ENCODE data around the gene STX11.

The STX11 gene

DNA sequence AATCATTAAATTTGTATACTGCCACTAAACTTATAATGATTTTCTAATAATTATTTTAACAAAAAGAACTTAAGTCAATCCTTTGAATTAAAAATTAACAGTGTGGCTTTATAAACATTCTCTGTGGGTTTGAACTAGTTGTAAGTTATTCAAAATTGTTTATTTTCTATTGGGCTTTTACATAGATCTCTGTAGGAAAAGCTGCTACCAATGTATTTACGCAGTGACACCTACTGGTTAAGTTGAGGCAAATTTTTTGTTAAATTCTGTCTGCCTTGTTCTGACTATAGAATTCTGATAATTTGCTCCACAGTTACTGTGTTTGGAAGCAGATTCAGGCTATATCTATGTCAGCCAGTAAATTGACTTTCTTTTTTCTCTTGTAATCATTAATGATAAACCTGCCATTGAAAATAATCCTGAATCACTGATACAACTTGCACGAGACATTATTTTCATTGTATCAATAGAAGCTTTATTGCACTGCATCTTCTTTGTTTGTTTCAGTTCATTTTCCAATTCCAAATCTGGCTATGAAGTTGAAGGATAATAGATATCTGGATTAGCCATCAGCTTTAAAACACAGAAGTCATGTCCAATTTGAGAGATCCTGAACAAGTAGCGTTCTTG is 68.9 kb downstream of the STX11 start:
- TF ChIP-seq, protein P1, sequence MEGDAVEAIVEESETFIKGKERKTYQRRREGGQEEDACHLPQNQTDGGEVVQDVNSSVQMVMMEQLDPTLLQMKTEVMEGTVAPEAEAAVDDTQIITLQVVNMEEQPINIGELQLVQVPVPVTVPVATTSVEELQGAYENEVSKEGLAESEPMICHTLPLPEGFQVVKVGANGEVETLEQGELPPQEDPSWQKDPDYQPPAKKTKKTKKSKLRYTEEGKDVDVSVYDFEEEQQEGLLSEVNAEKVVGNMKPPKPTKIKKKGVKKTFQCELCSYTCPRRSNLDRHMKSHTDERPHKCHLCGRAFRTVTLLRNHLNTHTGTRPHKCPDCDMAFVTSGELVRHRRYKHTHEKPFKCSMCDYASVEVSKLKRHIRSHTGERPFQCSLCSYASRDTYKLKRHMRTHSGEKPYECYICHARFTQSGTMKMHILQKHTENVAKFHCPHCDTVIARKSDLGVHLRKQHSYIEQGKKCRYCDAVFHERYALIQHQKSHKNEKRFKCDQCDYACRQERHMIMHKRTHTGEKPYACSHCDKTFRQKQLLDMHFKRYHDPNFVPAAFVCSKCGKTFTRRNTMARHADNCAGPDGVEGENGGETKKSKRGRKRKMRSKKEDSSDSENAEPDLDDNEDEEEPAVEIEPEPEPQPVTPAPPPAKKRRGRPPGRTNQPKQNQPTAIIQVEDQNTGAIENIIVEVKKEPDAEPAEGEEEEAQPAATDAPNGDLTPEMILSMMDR (IDR thresholded peaks at IDR 0.05; ENCODE audit: insufficient read depth, low read length, missing control alignments), result peak; percentile 42
- H3K4me3 ChIP-seq (ENCODE audit: low read depth, low read length), result no peak overlapping the region
- DNase-seq (ENCODE audit: low read depth, low spot score), result no peak
- POLR2A ChIA-PET, result no interaction called here
- CTCF ChIA-PET, result interaction anchor here (0.8 to 3.9 kb wide), 29 partner anchors 8 to 269 kb away, joined by 3 to 19 read pairs (median 5); no protein-coding TSS in a partner anchor

DNA sequence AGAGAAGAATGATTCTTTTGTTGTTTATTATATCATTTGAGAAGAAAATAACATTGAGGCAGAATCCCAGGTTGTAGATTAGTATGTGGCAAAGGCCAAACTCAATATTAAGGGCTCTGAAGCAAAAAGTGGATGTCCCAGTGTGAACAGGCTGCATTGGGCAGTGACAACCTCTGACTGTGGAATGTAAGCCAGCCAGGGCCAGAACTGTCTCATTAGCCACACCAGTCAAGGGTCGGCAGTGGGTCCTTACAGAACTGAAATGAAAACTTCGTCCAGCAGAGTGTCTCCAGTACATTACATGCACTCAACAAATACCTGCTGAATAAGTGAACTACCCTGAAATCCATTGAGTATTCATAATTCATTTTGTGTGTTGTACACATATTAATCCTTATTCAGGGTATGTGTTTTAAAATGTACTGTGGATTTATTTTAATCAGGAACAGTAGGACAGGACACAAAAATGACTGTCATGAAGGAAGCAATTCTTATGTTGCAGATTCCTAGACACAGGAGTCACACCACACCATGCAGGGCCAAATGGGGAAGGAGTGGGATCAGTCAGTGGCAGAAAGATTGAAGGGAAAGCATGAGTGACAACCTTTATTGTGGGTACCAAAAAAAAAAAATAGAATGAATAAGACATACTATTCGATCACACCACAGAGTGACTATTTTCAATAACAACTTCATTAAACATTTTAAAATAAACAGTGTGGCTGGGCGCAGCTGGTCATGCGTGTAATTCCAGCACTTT is 69.9 kb downstream of the STX11 start:
- DNase-seq (ENCODE audit: low read depth, low spot score), result no peak
- H3K4me3 ChIP-seq (ENCODE audit: low read depth, low read length), result no peak overlapping the region
- TF ChIP-seq, protein P1 (IDR thresholded peaks at IDR 0.05; ENCODE audit: insufficient read depth, low read length, missing control alignments), result no peak
- POLR2A ChIA-PET, result no interaction called here
- CTCF ChIA-PET, result interaction anchor here (0.9 to 3.9 kb wide), 10 partner anchors 10 to 262 kb away, joined by 3 to 19 read pairs (median 4); no protein-coding TSS in a partner anchor

DNA sequence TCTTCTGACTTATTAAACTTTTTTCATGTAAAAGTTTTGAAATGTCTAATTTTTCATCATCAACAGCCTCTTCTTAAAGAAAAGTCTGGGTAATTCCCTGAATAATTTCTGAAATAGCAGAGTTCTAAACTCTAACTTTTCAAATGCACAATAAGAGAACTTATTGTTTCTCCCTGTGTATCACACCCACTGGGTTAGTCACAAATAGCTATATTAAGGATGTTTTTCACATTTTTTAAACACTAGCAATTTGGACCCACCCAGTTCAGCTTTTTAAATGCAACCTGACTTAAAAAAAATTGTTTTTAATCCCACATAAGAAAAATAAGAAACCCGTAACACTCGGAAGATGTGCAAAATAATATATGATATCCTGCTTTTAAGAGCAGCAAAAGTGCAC is 73.4 kb downstream of the STX11 start:
- DNase-seq (ENCODE audit: low read depth, low spot score), result no peak
- POLR2A ChIA-PET, result no interaction called here
- TF ChIP-seq, protein P1 (IDR thresholded peaks at IDR 0.05; ENCODE audit: insufficient read depth, low read length, missing control alignments), result no peak
- CTCF ChIA-PET, result interaction anchor here (1.2 to 1.6 kb wide), 3 partner anchors 9 to 43 kb away, joined by 4 to 8 read pairs (median 6); no protein-coding TSS in a partner anchor
- H3K4me3 ChIP-seq (ENCODE audit: low read depth, low read length), result no peak overlapping the region

DNA sequence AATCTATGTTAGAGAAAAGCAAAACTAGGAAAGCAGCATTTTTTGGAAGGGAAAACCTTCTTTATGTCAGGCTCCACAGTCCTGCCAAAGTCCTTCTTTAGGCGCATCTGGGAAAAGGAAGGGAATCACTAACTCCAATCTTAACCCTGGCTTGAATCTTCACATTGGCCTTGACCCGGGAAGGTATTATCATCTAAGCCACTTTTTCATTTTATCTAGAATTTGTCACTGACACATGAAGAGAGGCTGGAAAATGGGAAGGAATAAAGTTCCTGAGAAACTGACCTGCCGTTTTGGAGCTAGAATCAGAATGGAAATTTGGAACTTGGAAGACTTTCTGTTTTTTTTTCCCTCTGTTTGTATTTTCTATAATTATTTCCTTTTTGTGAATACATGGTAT is 81.4 kb downstream of the STX11 start:
- CTCF ChIA-PET, result interaction anchor here (2.1 kb wide), 1 partner anchor 8 kb away, joined by 8 read pairs; no protein-coding TSS in a partner anchor
- POLR2A ChIA-PET, result interaction anchor here (0.6 kb wide), 1 partner anchor 105 kb away, joined by 3 read pairs; no protein-coding TSS in a partner anchor
- no peak overlapping the region for H3K4me3 ChIP-seq (ENCODE audit: low read depth, low read length)
- DNase-seq (ENCODE audit: low read depth, low spot score), result no peak
- TF ChIP-seq, protein P1 (IDR thresholded peaks at IDR 0.05; ENCODE audit: insufficient read depth, low read length, missing control alignments), result no peak

DNA sequence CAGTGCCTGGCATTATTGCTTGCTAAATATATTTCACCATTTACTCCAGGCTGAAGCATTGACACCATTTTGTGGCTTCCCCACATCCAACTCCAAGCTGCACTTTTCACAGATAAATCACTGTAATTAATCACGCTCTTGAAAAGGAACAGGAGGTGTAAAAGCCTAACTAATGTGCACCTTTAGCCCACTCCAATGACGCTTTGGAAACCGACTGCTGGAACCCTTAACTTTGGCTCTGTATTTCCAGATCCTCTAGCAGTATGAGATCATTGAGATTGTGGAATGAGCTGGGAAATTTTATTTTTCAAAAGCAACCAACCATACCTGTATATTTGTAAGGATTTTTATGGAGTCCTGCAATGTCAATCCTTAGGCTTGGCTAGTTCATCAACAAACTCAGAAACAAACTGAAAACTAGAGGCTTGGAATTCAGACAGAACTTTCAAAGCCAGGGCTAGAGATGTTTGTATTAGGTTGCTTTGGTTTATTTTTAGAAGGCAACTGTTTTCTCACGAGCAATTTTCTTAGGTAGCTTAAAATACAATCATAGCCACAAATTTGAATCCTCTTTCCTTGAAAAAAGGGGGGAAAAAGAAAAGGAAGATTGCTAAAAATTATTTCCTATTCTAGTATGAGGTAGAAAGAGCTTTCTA is 82.0 kb downstream of the STX11 start:
- ChIA-PET CTCF (interaction anchor here (0.7 to 2.1 kb wide), 4 partner anchors 9 to 332 kb away, joined by 3 to 8 read pairs (median 4); no protein-coding TSS in a partner anchor), POLR2A (interaction anchor here (0.6 kb wide), 1 partner anchor 61 kb away, joined by 3 read pairs; no protein-coding TSS in a partner anchor)
- H3K4me3 ChIP-seq (ENCODE audit: low read depth, low read length), result no peak overlapping the region
- no peak for DNase-seq (ENCODE audit: low read depth, low spot score)
- TF ChIP-seq, protein P1 (IDR thresholded peaks at IDR 0.05; ENCODE audit: insufficient read depth, low read length, missing control alignments), result no peak

Data from AG04449 (cell line).